ENCODE results near the gene CATSPER3. TPM values are rescaled to one million over a fixed set of nuclear protein-coding genes. Genes with fewer than 3 reads are reported as not detected.

Gene CATSPER3
- total RNA-seq, 1 experiment from 2014 or later: 0.50 TPM

- WGBS (ENCODE audit: extremely low coverage, insufficient read length, low lambda C conversion rate): no CpG with 5 or more reads among the region's 6 CpGs
Observed at GRCh38 chr5:135052511-135053145, 84.9 kb downstream of the CATSPER3 start.

More at GRCh38 chr5:135052511-135053145, 84.9 kb downstream of the CATSPER3 start:
- H4K8ac ChIP-seq (replicated peaks; ENCODE audit: insufficient read length, low read depth, low read length): no peak overlapping the region
- H2BK20ac ChIP-seq (ENCODE audit: low read depth, low read length, poor library complexity, severe bottlenecking): no peak overlapping the region
- no peak overlapping the region for H3K4me3 Mint-ChIP-seq
- no peak overlapping the region for H2BK15ac ChIP-seq (ENCODE audit: low read depth, low read length)
- no peak overlapping the region for H2BK120ac ChIP-seq (ENCODE audit: low read depth, low read length, poor library complexity, severe bottlenecking)
- H3K14ac ChIP-seq (ENCODE audit: insufficient read depth, low read length): no peak overlapping the region
- no peak overlapping the region for H4K5ac ChIP-seq (ENCODE audit: insufficient read length, low read depth, low read length)
- peaks cover 100% of the 10 kb centered on the region for H3K27me3 Mint-ChIP-seq (ENCODE audit: low read depth)
- no peak overlapping the region for H3K23ac ChIP-seq (ENCODE audit: insufficient read length, low read depth, low read length)
- H3K9me3 Mint-ChIP-seq: no peaks in the 10 kb centered on the region; a peak in 1 of 5 replicates
- no peak overlapping the region for H3K4ac ChIP-seq (ENCODE audit: low read depth, low read length)
- H3K27me3 ChIP-seq (ENCODE audit: insufficient read depth, low read length): peaks cover 29% of the 10 kb centered on the region; the same call in 1 of the 2 replicates
- no peak overlapping the region for H2AK5ac ChIP-seq (ENCODE audit: insufficient read length, low read length)
- no peaks in the 10 kb centered on the region for H4K20me1 ChIP-seq (ENCODE audit: control insufficient read depth, insufficient read depth, insufficient read length)
- no peak overlapping the region for H3K18ac ChIP-seq (ENCODE audit: insufficient read length, low read depth, low read length)
- no peak overlapping the region for H2AFZ ChIP-seq (ENCODE audit: low read length)
- H3T11ph ChIP-seq (ENCODE audit: low read length): no peak overlapping the region
- H3K4me1 ChIP-seq (ENCODE audit: insufficient read depth, low read length): no peaks in the 10 kb centered on the region
- no peak overlapping the region for H3K27ac Mint-ChIP-seq
- no peak overlapping the region for H3K9ac ChIP-seq (ENCODE audit: extremely low read depth, insufficient read length, low read length)
- H3K56ac ChIP-seq (ENCODE audit: insufficient read length, low read depth, low read length): no peak overlapping the region
- H3K27ac ChIP-seq (ENCODE audit: insufficient read length, low read depth, low read length): no peak overlapping the region
- no peaks in the 10 kb centered on the region for H3K9me3 ChIP-seq (ENCODE audit: control insufficient read depth, low read depth, low read length)
- H2BK5ac ChIP-seq (ENCODE audit: insufficient read length, low read length): no peak overlapping the region
- no peak overlapping the region for H4K91ac ChIP-seq (ENCODE audit: insufficient read length, low read depth, low read length)
- TF ChIP-seq CTCF (conservative IDR thresholded peaks at IDR 0.05): no peak
- H3K4me1 Mint-ChIP-seq: peaks cover 7 to 10% of the 10 kb centered on the region in 2 experiments; a peak in 3 of 4 replicates
- H2BK12ac ChIP-seq (ENCODE audit: insufficient read length, low read depth, low read length): no peak overlapping the region
- H3K4me2 ChIP-seq (ENCODE audit: insufficient read depth, insufficient read length, low read length): no peak overlapping the region
- H3K79me2 ChIP-seq (ENCODE audit: insufficient read depth, low read length): no peaks in the 10 kb centered on the region
- peaks cover 7% of the 10 kb centered on the region for H3K23me2 ChIP-seq (ENCODE audit: insufficient read length, low read depth, low read length, poor library complexity, severe bottlenecking)
- DNase-seq: no peak
- H3K79me1 ChIP-seq (ENCODE audit: insufficient read depth, low read depth, low read length, poor library complexity, severe bottlenecking): no peaks in the 10 kb centered on the region
- H3K36me3 Mint-ChIP-seq (ENCODE audit: insufficient read depth in 1 of 3, low read depth in 3 of 3): no peaks in the 10 kb centered on the region

Measured in H9 (cell line).